Endothelial cell of umbilical vein (primary cell): ENCODE measurements around the gene NPM3. TPM values are rescaled to one million over a fixed set of nuclear protein-coding genes. Genes with fewer than 3 reads are reported as not detected.
A peak's percentile ranks its signal among the peaks of the same experiment; 100 is the strongest.

Experiments
- BruUV-seq: library from RNA; stranded (reverse); fragments of 400-500 nt; replicated peaks from 2 replicates; lab custom pipeline; 2021; lab: Mats Ljungman, UMichigan
- CTCF ChIA-PET: fragments of 300-600, 350-600 bp; sonication (Branson Sonifier 250); formaldehyde crosslinking; loops from one replicate; lab custom pipeline; 2021; ENCODE audit warnings: antibody characterized with exemption, inconsistent platforms; lab: Charles Lee
- POLR2A ChIA-PET: fragments of 300-600, 350-600 bp; sonication (Branson Sonifier 250); formaldehyde crosslinking; loops from one replicate; lab custom pipeline; 2021; ENCODE audit warnings: antibody characterized with exemption, inconsistent platforms; lab: Charles Lee
- DNase-seq: peaks from one replicate; pipeline ENCODE4 v3.0.0-alpha.2; 2011; ENCODE audit warnings: low read depth, low spot score
- FAIRE-seq: peaks from 2 replicates; lab custom pipeline; 2011; peaks lifted over from hg19 to GRCh38; lab: Jason Lieb, UNC
- H2AFZ ChIP-seq: 2 replicates; pipeline ENCODE4 v1.6.0; 2012; ENCODE audit warnings: low read depth, low read length, control low read depth, inconsistent platforms
- H3K27ac ChIP-seq: 2 replicates; pipeline ENCODE4 v1.5.1; 2011; ENCODE audit warnings: low read depth, mild to moderate bottlenecking, control low read depth, low read length, moderate library complexity; ENCODE audit not compliant: insufficient read depth
- H3K27me3 ChIP-seq, 2 experiments: 2 replicates each; pipeline versions ENCODE4 v1.6.0 to v1.6.1; 2011; ENCODE audit warnings: low read length in 2 of 2, mixed read lengths in 1 of 2; ENCODE audit not compliant: control insufficient read depth in 2 of 2, insufficient read depth in 2 of 2
- H3K36me3 ChIP-seq, 2 experiments: 2 replicates in 1 of 2; 3 replicates in 1 of 2; pipeline ENCODE4 v1.5.1; 2011; ENCODE audit warnings: low read length in 2 of 2, mild to moderate bottlenecking in 1 of 2, moderate library complexity in 1 of 2; ENCODE audit not compliant: control insufficient read depth in 2 of 2, insufficient read depth in 2 of 2; ENCODE audit errors: extremely low read depth in 1 of 2
- H3K4me1 ChIP-seq: 3 replicates; pipeline ENCODE4 v1.5.1; 2011; ENCODE audit warnings: mild to moderate bottlenecking, low read length; ENCODE audit not compliant: control insufficient read depth, insufficient read depth; ENCODE audit errors: extremely low read depth
- H3K4me2 ChIP-seq: 2 replicates; pipeline ENCODE4 v1.6.1; 2011; ENCODE audit warnings: low read length, control low read depth, mixed read lengths; ENCODE audit not compliant: insufficient read depth
- H3K4me3 ChIP-seq, 3 experiments: fragments of 200-600 bp in 1 of 3; sonication (generic), shearing (Covaris generic) in 1 of 3; replicated peaks in 1 of 3; 2 replicates each; pipeline ENCODE4 v1.5.1; 2011 to 2016; ENCODE audit warnings: control low read depth in 3 of 3, low read length in 3 of 3, mild to moderate bottlenecking in 2 of 3, inconsistent platforms in 1 of 3, low read depth in 1 of 3, moderate library complexity in 1 of 3; ENCODE audit not compliant: insufficient read depth in 1 of 3
- H3K79me2 ChIP-seq: 2 replicates; pipeline ENCODE4 v1.6.0; 2012; ENCODE audit warnings: low read length, inconsistent platforms; ENCODE audit not compliant: control insufficient read depth, insufficient read depth
- H3K9ac ChIP-seq: replicated peaks from 2 replicates; pipeline ENCODE3; 2011; ENCODE audit warnings: low read length, control low read depth; ENCODE audit not compliant: insufficient read depth; ENCODE audit errors: extremely low read depth
- H3K9me1 ChIP-seq: replicated peaks from 3 replicates; pipeline ENCODE4 v1.6.0; 2011; ENCODE audit warnings: mild to moderate bottlenecking, low read length; ENCODE audit not compliant: control insufficient read depth, insufficient read depth; ENCODE audit errors: extremely low read depth
- H3K9me3 ChIP-seq: replicated peaks from 2 replicates; pipeline ENCODE4 v1.5.1; 2012; ENCODE audit warnings: low read length, inconsistent platforms; ENCODE audit not compliant: control insufficient read depth, insufficient read depth
- H4K20me1 ChIP-seq: replicated peaks from 2 replicates; pipeline ENCODE3; 2011; ENCODE audit warnings: mild to moderate bottlenecking, low read length; ENCODE audit not compliant: control insufficient read depth, insufficient read depth; ENCODE audit errors: extremely low read depth
- EZH2 ChIP-seq: IDR thresholded peaks from 2 replicates; pipeline ENCODE4 v1.6.1; 2012; ENCODE audit warnings: borderline replicate concordance, low read depth, mild to moderate bottlenecking, moderate library complexity, low read length, inconsistent platforms; ENCODE audit not compliant: severe bottlenecking
- FOS ChIP-seq: IDR thresholded peaks from 2 replicates; pipeline ENCODE4 v1.6.1; 2011; ENCODE audit warnings: mild to moderate bottlenecking, low read length, moderate library complexity, borderline replicate concordance; ENCODE audit not compliant: insufficient read depth
- GATA2 ChIP-seq: IDR thresholded peaks from 2 replicates; pipeline ENCODE4 v1.7.0; 2011; ENCODE audit warnings: low read depth, mild to moderate bottlenecking, moderate library complexity, mixed read lengths, low read length; ENCODE audit not compliant: insufficient read length, insufficient read depth
- JUN ChIP-seq: IDR thresholded peaks from 2 replicates; pipeline ENCODE4 v1.6.1; 2011; ENCODE audit warnings: borderline replicate concordance, low read depth; ENCODE audit not compliant: insufficient read length, insufficient read depth
- POLR2A ChIP-seq: IDR thresholded peaks from 2 replicates; pipeline ENCODE4 v1.6.1; 2012; ENCODE audit warnings: low read depth, mild to moderate bottlenecking, control low read depth, low read length
- POLR2AphosphoS5 ChIP-seq: IDR thresholded peaks from 2 replicates; pipeline ENCODE4 v1.6.1; 2012; ENCODE audit warnings: low read depth, mild to moderate bottlenecking, control low read depth, low read length, moderate library complexity; ENCODE audit not compliant: insufficient read depth
- dilution Hi-C: fragments of 300-500 bp; cut with MboI; formaldehyde crosslinking; loops from one replicate; pipeline ENCODE4 v1.15.0; 2019; ENCODE audit warnings: low sequenced_read_pairs; ENCODE audit not compliant: extremely low pct_ligation_motif_present
- intact Hi-C: fragments of 100-400 bp; cut with micrococcal nuclease; formaldehyde crosslinking; loops from one replicate; pipeline ENCODE4 v1.10.0; 2022
- polyA plus RNA-seq, 4 experiments: library from polyadenylated mRNA; depleted of rRNA in 3 of 4; stranded (reverse) in 3 of 4; unstranded in 1 of 4; fragments of >200 nt; gene quantifications; 2 replicates each; pipeline versions ENCODE4 v1.2.1 to v1.2.3, GENCODE V29; 2011 to 2012; ENCODE audit warnings: missing spikeins in 1 of 4
- total RNA-seq: library from RNA; stranded (reverse); gene quantifications from 2 replicates; pipeline ENCODE4 v1.2.3, GENCODE V29; 2021
- TF ChIP-seq, protein P1 (sequence below): IDR thresholded peaks from 2 replicates; pipeline ENCODE4 v1.6.1; 2011; ENCODE audit not compliant: insufficient read depth, insufficient read length
- TF ChIP-seq, protein P2 (sequence below), 2 donors: IDR thresholded peaks; 1 replicate in 1 of 2; 2 replicates in 1 of 2; pipeline ENCODE4 v1.5.1; 2011; ENCODE audit warnings: low read length in 2 of 2, mild to moderate bottlenecking in 2 of 2, moderate library complexity in 2 of 2, control low read depth in 1 of 2, inconsistent platforms in 1 of 2, low read depth in 1 of 2; ENCODE audit not compliant: insufficient read depth in 1 of 2; ENCODE audit errors: extremely low read depth in 1 of 2

Gene NPM3
- total and polyA plus RNA-seq, 2 donors (not counting 3 experiments of a cell fraction or from before 2014, with no cell fraction given) = 55.4 to 71.3 TPM

DNA sequence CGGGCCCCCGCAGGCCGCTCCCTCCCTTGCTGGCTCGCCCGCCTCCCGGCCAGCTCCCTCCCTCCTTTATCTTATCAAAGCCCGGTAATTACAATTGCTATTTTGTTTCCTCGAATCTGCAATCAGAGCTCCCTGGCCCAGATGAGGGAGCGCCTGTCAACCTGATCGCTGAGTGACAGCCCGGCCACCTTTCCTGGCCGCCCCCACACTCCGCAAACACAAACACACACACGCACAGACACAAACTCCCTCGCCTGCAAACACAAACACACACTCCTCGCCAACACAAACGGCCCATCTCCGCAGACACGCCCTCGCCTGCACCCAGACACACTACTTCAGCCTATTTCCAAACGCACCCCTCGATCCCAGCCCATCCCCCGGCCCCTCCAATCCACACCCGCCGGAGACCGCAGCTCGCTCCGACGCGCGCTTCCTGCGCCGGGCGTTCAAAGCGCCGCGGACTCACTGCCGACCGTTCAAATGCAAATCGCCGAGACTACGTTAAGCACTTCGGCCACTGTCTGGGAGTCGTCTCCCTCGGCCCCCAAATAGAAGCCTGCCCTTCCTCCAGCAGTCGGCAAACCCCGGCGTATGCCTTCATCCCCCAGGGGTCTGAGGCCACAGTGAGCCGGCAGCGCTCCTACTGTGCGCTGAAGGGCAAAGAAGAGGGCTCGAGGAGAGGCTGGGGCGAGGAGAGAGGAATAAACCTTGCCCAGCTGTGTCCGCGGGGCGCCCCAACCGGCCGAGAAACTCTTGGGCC is 4.3 kb downstream of the NPM3 start:
- H3K9me3 ChIP-seq = no peaks in the 10 kb centered on the region
- no peak for FAIRE-seq
- peaks cover 25% of the 10 kb centered on the region for H3K4me1 ChIP-seq
- peak overlapping the region in 1 of 3 experiments; percentile 18 for H3K4me3 ChIP-seq
- ChIA-PET POLR2A (interaction anchor here (1.1 kb wide), 1 partner anchor 34 kb away, joined by 4 read pairs; no protein-coding TSS in a partner anchor), CTCF (interaction anchor here (1.0 to 1.4 kb wide), 9 partner anchors 11 to 568 kb away, joined by 3 to 24 read pairs (median 3); no protein-coding TSS in a partner anchor)
- no peaks in the 10 kb centered on the region for H4K20me1 ChIP-seq
- H2AFZ ChIP-seq = peak overlapping the region; percentile 52
- intact Hi-C loops = no loop called here
- H3K27me3 ChIP-seq = peaks cover 29 to 40% of the 10 kb centered on the region in 2 experiments
- no peak for TF ChIP-seq POLR2AphosphoS5
- TF ChIP-seq, protein P1, sequence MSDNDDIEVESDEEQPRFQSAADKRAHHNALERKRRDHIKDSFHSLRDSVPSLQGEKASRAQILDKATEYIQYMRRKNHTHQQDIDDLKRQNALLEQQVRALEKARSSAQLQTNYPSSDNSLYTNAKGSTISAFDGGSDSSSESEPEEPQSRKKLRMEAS = no peak
- no peak for TF ChIP-seq FOS
- TF ChIP-seq EZH2 = no peak
- TF ChIP-seq, protein P2, sequence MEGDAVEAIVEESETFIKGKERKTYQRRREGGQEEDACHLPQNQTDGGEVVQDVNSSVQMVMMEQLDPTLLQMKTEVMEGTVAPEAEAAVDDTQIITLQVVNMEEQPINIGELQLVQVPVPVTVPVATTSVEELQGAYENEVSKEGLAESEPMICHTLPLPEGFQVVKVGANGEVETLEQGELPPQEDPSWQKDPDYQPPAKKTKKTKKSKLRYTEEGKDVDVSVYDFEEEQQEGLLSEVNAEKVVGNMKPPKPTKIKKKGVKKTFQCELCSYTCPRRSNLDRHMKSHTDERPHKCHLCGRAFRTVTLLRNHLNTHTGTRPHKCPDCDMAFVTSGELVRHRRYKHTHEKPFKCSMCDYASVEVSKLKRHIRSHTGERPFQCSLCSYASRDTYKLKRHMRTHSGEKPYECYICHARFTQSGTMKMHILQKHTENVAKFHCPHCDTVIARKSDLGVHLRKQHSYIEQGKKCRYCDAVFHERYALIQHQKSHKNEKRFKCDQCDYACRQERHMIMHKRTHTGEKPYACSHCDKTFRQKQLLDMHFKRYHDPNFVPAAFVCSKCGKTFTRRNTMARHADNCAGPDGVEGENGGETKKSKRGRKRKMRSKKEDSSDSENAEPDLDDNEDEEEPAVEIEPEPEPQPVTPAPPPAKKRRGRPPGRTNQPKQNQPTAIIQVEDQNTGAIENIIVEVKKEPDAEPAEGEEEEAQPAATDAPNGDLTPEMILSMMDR (IDR thresholded peaks at IDR 0.05; ENCODE audit: extremely low read depth in 1 of 2, insufficient read depth in 1 of 2, low read depth in 1 of 2, low read length in 2 of 2) = no peak
- TF ChIP-seq POLR2A = no peak
- no peak for TF ChIP-seq JUN
- TF ChIP-seq GATA2 = no peak
- dilution Hi-C loops = no loop called here
- no peaks in the 10 kb centered on the region for H3K36me3 ChIP-seq
- peaks cover 7% of the 10 kb centered on the region for H3K79me2 ChIP-seq
- peak; percentile 43 for DNase-seq
- H3K4me2 ChIP-seq = peak overlapping the region; percentile 56
- H3K9me1 ChIP-seq = no peaks in the 10 kb centered on the region
- no peak overlapping the region for H3K9ac ChIP-seq
- BruUV-seq = no TSS peak
- H3K27ac ChIP-seq = no peak overlapping the region
